Natural killer cell treated with Interleukin-12 subunit alpha and Interleukin-12 subunit beta and Interleukin-15 and Interleukin-18, amount 100 ng/mL, for 72 hours (primary cell): ENCODE data around the gene CADM2. TPM values are rescaled to one million over a fixed set of nuclear protein-coding genes. Genes with fewer than 3 reads are reported as not detected.

Experiments
- ATAC-seq, 2 donors: fragments of 150-1000 bp; cut with Tn5 transposase in 1 of 2; sonication (Bioruptor Pico), chemical (Tn5 transposase) in 1 of 2; 2 replicates each; pipeline ENCODE4 v1.10.0; 2021
- DNase-seq: peaks from one replicate; pipeline ENCODE4 v3.0.0; 2022; ENCODE audit warnings: low spot score
- H3K27ac Mint-ChIP-seq, 2 donors: 1 replicate in 1 of 2; 2 replicates in 1 of 2; pipeline ENCODE4 v1.8.0; 2022; ENCODE audit warnings: mixed read lengths in 2 of 2, mild to moderate bottlenecking in 1 of 2, moderate library complexity in 1 of 2
- H3K27me3 Mint-ChIP-seq, 2 donors: 1 replicate in 1 of 2; 2 replicates in 1 of 2; pipeline ENCODE4 v1.8.0; 2022; ENCODE audit warnings: mixed read lengths in 2 of 2
- H3K36me3 Mint-ChIP-seq: one replicate; pipeline ENCODE4 v1.8.0; 2022; ENCODE audit warnings: mixed read lengths
- H3K4me1 Mint-ChIP-seq, 2 donors: 1 replicate in 1 of 2; 2 replicates in 1 of 2; pipeline ENCODE4 v1.8.0; 2022; ENCODE audit warnings: low read depth in 2 of 2, mixed read lengths in 2 of 2, mild to moderate bottlenecking in 1 of 2
- H3K4me3 Mint-ChIP-seq: one replicate; pipeline ENCODE4 v1.8.0; 2022; ENCODE audit warnings: mixed read lengths
- H3K9me3 Mint-ChIP-seq: 2 replicates; pipeline ENCODE4 v1.8.0; 2022; ENCODE audit warnings: mixed read lengths
- total RNA-seq, 2 donors: library from RNA; stranded (reverse); gene quantifications; one replicate each; pipeline ENCODE4 v1.2.3, GENCODE V29; 2022

CADM2 gene
- total RNA-seq, 2 donors from 2014 or later: not detected

DNA sequence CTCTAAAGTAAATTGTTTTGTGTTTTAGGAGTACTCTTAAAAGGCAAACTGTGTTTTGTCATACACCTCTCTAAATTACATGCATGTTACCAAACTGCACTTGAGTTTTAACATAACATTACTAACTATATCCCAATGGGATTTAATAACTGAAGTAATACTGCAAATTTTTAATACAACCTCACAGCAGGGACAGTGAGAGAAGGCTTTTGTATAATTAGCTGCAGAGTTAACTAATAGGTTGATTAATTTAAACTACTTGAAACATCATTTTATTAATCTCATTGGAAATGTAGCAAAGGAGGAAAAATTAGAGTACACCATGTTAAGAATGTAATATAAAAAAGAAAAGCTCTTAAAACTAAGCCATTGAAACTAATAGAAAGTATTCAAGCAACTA lies 417.3 kb downstream of the CADM2 start:
- H3K9me3 Mint-ChIP-seq: peaks cover 11% of the 10 kb centered on the region
- DNase-seq (no peak), ATAC-seq (no peak)
- no peak overlapping the region for H3K4me3 Mint-ChIP-seq
- H3K27me3 Mint-ChIP-seq: no peaks in the 10 kb centered on the region
- no peak overlapping the region for H3K27ac Mint-ChIP-seq
- no peaks in the 10 kb centered on the region for H3K36me3 Mint-ChIP-seq
- no peaks in the 10 kb centered on the region for H3K4me1 Mint-ChIP-seq

GRCh38 chr3:85377115-85377514 lies 418.3 kb downstream of the CADM2 start:
- Mint-ChIP-seq H3K27ac (no peak overlapping the region), H3K36me3 (no peaks in the 10 kb centered on the region)

GRCh38 chr3:85384372-85384771 lies 425.6 kb downstream of the CADM2 start:
- ATAC-seq (no peak), DNase-seq (no peak)
- Mint-ChIP-seq H3K4me1 (no peaks in the 10 kb centered on the region), H3K9me3 (peaks cover 3% of the 10 kb centered on the region), H3K27ac (no peak overlapping the region), H3K4me3 (no peak overlapping the region), H3K27me3 (no peaks in the 10 kb centered on the region), H3K36me3 (no peaks in the 10 kb centered on the region)

More at GRCh38 chr3:85377115-85377514, 418.3 kb downstream of the CADM2 start:
- ATAC-seq: no peak
- no peaks in the 10 kb centered on the region for H3K27me3 Mint-ChIP-seq
- no peak for DNase-seq
- no peak overlapping the region for H3K4me3 Mint-ChIP-seq
- peaks cover 11% of the 10 kb centered on the region for H3K9me3 Mint-ChIP-seq
- no peaks in the 10 kb centered on the region for H3K4me1 Mint-ChIP-seq

DNA sequence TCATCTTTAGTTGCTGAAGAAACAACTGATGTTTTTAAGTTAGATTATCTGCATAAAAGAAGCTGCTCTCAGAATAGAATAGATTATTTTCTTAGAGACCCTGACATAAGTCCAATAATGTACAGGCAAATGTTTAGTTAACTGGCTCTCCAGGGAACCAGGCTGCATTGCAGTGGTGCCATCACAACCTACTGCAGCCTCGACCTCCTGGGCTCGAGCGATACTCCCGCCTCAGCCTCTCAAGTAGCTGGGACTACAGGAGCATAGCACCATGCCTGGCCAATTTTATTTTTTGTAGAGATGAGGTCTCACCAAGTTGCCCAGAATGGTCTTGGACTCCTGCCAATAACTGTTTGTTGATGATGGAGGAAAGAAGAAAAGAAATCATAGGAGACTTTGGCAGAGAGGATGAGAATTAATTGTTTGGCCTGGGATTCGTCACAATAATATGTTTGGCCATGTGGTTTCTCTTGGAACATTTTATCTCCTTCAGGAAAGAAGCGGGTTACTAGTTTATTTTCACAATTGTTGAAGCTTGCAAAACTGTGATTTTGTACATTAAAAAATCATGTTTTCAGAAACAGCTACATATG lies 429.2 kb downstream of the CADM2 start:
- no peaks in the 10 kb centered on the region for H3K36me3 Mint-ChIP-seq
- DNase-seq (no peak), ATAC-seq (no peak)
- H3K4me3 Mint-ChIP-seq: no peak overlapping the region
- no peak overlapping the region for H3K27ac Mint-ChIP-seq
- H3K9me3 Mint-ChIP-seq: peaks cover 11% of the 10 kb centered on the region
- no peaks in the 10 kb centered on the region for H3K4me1 Mint-ChIP-seq
- no peaks in the 10 kb centered on the region for H3K27me3 Mint-ChIP-seq

GRCh38 chr3:85394424-85394823 lies 435.6 kb downstream of the CADM2 start:
- Mint-ChIP-seq H3K4me3 (no peak overlapping the region), H3K9me3 (peaks cover 18% of the 10 kb centered on the region), H3K27me3 (no peaks in the 10 kb centered on the region), H3K27ac (no peak overlapping the region), H3K36me3 (no peaks in the 10 kb centered on the region), H3K4me1 (no peaks in the 10 kb centered on the region)
- ATAC-seq (no peak), DNase-seq (no peak)

- no peak for DNase-seq
- no peak overlapping the region for H3K4me3 Mint-ChIP-seq
- no peak for ATAC-seq
- no peaks in the 10 kb centered on the region for H3K36me3 Mint-ChIP-seq
- no peaks in the 10 kb centered on the region for H3K27me3 Mint-ChIP-seq
- peaks cover 12% of the 10 kb centered on the region for H3K9me3 Mint-ChIP-seq
- H3K27ac Mint-ChIP-seq: no peak overlapping the region
- no peaks in the 10 kb centered on the region for H3K4me1 Mint-ChIP-seq
These were observed 438.6 kb downstream of the CADM2 start for GRCh38 chr3:85397434-85397833.

DNA sequence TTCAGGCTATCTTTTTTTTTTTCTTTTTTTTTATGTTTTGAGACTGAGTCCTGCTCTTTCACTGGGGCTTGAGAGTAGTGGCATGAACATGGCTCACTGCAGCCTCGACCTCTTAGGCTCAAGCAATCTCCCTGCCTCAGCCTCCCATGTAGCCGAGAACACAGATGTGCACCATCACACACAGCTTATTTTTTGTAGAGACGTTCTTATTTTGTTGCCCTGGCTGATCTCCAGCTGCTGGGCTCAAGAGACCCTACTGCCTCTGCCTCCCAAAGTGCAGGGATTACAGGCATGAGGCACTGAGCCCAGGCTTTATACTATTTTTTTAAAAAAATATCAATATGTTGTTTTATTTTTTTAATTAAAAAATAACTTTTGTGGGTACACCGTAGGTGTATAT lies 467.3 kb downstream of the CADM2 start:
- DNase-seq (no peak), ATAC-seq (no peak)
- no peaks in the 10 kb centered on the region for H3K36me3 Mint-ChIP-seq
- no peak overlapping the region for H3K27ac Mint-ChIP-seq
- H3K27me3 Mint-ChIP-seq: no peaks in the 10 kb centered on the region
- H3K4me1 Mint-ChIP-seq: no peaks in the 10 kb centered on the region
- H3K4me3 Mint-ChIP-seq: no peak overlapping the region
- peaks cover 7% of the 10 kb centered on the region for H3K9me3 Mint-ChIP-seq

GRCh38 chr3:85427467-85427866 lies 468.7 kb downstream of the CADM2 start:
- no peaks in the 10 kb centered on the region for H3K4me1 Mint-ChIP-seq
- no peak overlapping the region for H3K27ac Mint-ChIP-seq
- H3K36me3 Mint-ChIP-seq: no peaks in the 10 kb centered on the region
- ATAC-seq: no peak
- no peak for DNase-seq
- peaks cover 12% of the 10 kb centered on the region for H3K9me3 Mint-ChIP-seq
- no peaks in the 10 kb centered on the region for H3K27me3 Mint-ChIP-seq
- H3K4me3 Mint-ChIP-seq: no peak overlapping the region

DNA sequence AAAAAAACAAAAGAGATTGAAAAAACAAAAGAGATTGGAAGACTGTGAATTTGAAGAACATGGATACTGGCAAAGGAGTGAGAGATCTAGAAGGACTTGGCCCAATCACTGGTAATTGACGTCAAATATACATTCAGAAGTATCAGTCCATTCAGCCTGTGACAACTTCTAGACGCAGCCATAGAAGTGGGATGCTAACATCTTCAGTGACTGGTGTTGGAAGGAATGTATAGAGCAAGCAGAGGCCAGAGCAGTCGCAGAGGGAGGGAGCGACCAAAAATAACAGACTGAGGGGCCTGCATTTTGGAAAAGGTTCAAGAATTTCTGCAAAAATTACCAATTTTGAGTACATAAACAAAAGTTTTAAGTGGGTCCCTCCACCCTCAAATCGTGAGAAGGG lies 473.3 kb downstream of the CADM2 start:
- H3K27me3 Mint-ChIP-seq: no peaks in the 10 kb centered on the region
- ATAC-seq (no peak), DNase-seq (no peak)
- no peaks in the 10 kb centered on the region for H3K4me1 Mint-ChIP-seq
- H3K27ac Mint-ChIP-seq: no peak overlapping the region
- H3K36me3 Mint-ChIP-seq: peaks cover 9% of the 10 kb centered on the region
- H3K4me3 Mint-ChIP-seq: no peak overlapping the region
- peaks cover 24% of the 10 kb centered on the region for H3K9me3 Mint-ChIP-seq

DNA sequence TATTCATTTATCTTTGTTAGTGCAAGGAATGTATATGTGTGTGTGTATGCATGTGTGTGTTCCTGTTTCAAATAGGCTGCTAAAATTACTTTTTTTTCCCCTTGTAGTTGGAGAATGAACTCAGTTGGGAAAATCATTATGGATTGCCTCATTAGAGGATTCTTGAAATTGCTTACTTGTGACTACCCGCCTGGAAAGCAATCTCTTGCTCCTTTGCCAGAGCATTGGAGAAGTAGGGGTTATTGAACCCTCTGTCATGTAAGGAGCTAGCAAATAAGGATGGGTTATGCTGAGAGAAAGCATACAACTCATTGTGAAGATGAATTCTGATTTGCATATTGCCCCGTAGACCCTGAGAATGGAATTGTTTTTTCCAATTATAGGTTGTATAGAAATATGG lies 474.5 kb downstream of the CADM2 start:
- no peak overlapping the region for H3K27ac Mint-ChIP-seq
- no peaks in the 10 kb centered on the region for H3K4me1 Mint-ChIP-seq
- H3K27me3 Mint-ChIP-seq: no peaks in the 10 kb centered on the region
- ATAC-seq (no peak), DNase-seq (no peak)
- peaks cover 25% of the 10 kb centered on the region for H3K9me3 Mint-ChIP-seq
- peaks cover 10% of the 10 kb centered on the region for H3K36me3 Mint-ChIP-seq
- no peak overlapping the region for H3K4me3 Mint-ChIP-seq

DNA sequence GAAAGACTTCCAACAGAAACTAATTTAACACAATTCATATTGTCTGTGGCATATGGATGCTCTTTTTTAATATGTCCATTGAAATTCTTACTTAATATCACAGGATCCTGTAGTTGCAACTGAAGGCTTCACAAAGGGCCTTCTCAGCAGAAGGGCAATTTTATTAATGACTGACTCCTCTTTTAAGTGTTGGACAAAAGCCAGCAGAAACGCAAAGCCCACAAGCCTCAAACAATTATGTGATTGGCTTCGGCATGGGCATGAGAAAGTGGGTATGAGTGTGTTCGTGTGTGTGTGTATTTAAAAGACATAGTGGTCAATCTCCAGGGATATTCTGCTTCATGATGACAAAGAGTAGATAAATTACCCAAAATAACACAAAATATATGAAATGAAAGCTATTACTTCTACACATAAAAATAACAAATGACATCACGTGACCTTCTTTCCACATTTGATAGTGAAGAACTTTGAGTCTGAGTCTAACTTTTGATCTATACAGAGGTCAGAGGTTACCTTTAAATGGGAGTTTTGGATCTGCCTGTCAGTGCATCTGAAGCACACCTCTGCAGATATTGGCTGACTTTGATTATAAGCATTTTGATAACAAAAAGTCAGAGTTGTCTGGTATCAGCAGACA lies 496.9 kb downstream of the CADM2 start:
- no peaks in the 10 kb centered on the region for H3K27me3 Mint-ChIP-seq
- H3K4me3 Mint-ChIP-seq: no peak overlapping the region
- ATAC-seq: no peak
- no peaks in the 10 kb centered on the region for H3K4me1 Mint-ChIP-seq
- H3K27ac Mint-ChIP-seq: no peak overlapping the region
- no peaks in the 10 kb centered on the region for H3K36me3 Mint-ChIP-seq
- no peaks in the 10 kb centered on the region for H3K9me3 Mint-ChIP-seq
- DNase-seq: no peak

DNA sequence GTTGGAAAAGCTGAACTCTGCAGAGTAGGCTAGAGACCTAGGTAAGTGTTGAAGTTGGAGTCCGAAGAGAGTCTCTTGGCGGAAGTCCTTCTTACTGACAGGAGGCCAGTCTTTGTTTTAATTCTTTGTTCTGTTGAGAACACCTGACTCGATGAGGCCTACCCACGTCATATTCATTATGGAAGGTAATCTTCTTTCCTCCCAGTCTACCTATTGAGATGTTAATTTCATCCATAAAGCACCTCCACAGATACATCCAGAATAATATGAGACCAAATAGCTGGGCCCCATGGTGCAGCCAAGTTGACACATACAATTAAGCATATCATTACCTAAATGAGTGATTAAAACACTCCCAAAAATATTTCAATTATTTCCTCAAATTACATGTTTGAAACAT lies 515.5 kb downstream of the CADM2 start:
- H3K27ac Mint-ChIP-seq: no peak overlapping the region
- no peak overlapping the region for H3K4me3 Mint-ChIP-seq
- H3K36me3 Mint-ChIP-seq: no peaks in the 10 kb centered on the region
- H3K9me3 Mint-ChIP-seq: peaks cover 10% of the 10 kb centered on the region
- DNase-seq (no peak), ATAC-seq (no peak)
- no peaks in the 10 kb centered on the region for H3K27me3 Mint-ChIP-seq
- no peaks in the 10 kb centered on the region for H3K4me1 Mint-ChIP-seq

GRCh38 chr3:85475346-85475745 lies 516.6 kb downstream of the CADM2 start:
- Mint-ChIP-seq H3K27me3 (no peaks in the 10 kb centered on the region), H3K36me3 (no peaks in the 10 kb centered on the region), H3K4me1 (no peaks in the 10 kb centered on the region), H3K27ac (no peak overlapping the region), H3K4me3 (no peak overlapping the region), H3K9me3 (peaks cover under 1% of the 10 kb centered on the region)
- ATAC-seq: no peak
- DNase-seq: no peak

DNA sequence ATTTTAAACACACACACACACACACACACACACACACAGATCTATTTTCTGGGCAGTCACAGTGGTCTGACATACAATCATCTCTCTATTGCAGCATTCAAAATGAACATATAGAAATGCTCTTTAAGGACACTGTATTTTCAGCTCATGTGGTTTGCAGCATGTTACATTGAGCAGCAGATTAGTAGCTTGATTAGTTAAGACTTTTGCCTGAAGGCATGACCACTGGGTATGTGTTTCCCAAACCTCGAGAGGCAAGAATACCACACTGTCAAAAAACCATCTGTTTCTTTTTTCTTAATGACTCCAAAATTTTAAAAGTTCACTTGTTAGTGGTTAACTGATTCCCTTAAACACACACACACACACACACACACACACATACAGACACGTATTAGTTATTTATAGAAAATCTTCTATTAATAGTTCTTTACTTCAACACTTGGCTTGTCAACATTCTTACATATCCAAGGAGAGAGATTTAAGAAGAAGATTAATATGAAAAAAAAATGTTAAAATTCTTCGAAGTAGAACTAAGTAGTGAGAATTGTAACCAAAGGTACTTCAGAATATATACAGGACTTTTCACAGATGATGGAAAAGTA lies 518.2 kb downstream of the CADM2 start:
- H3K27me3 Mint-ChIP-seq: no peaks in the 10 kb centered on the region
- no peaks in the 10 kb centered on the region for H3K9me3 Mint-ChIP-seq
- H3K4me1 Mint-ChIP-seq: no peaks in the 10 kb centered on the region
- no peak overlapping the region for H3K27ac Mint-ChIP-seq
- DNase-seq: no peak
- no peaks in the 10 kb centered on the region for H3K36me3 Mint-ChIP-seq
- ATAC-seq: no peak
- H3K4me3 Mint-ChIP-seq: no peak overlapping the region
